HEK293 (cell line): ENCODE measurements around the gene STAG3.

Experiments
- BCL11B ChIP-seq: fragments of 450-650 bp; formaldehyde crosslinking; IDR thresholded peaks from 2 replicates; pipeline ENCODE4 v1.5.1; 2016; ENCODE audit warnings: low read depth, missing biosample characterization, missing genetic modification characterization
- EGR2 ChIP-seq: fragments of 450-650 bp; formaldehyde crosslinking; IDR thresholded peaks from 2 replicates; pipeline ENCODE4 v1.5.1; 2016; ENCODE audit warnings: low read depth, missing biosample characterization, missing genetic modification characterization
- GLI2 ChIP-seq: fragments of 450-650 bp; formaldehyde crosslinking; IDR thresholded peaks from 2 replicates; pipeline ENCODE4; 2017; ENCODE audit warnings: missing biosample characterization, missing genetic modification characterization, low read depth, borderline replicate concordance
- MEIS1 ChIP-seq: sonication (generic); formaldehyde crosslinking; IDR thresholded peaks from 2 replicates; pipeline ENCODE4 v1.8.1; 2022; ENCODE audit warnings: missing genetic modification reagents, mild to moderate bottlenecking, borderline replicate concordance
- ZFP41 ChIP-seq: fragments of 450-650 bp; formaldehyde crosslinking; IDR thresholded peaks from 2 replicates; pipeline ENCODE4 v1.5.1; 2016; ENCODE audit warnings: missing biosample characterization, missing genetic modification characterization, borderline replicate concordance
- ZFP69B ChIP-seq: fragments of 450-650 bp; formaldehyde crosslinking; IDR thresholded peaks from 2 replicates; pipeline ENCODE4 v1.5.1; 2016; ENCODE audit warnings: missing biosample characterization, missing genetic modification characterization
- ZNF121 ChIP-seq: fragments of 450-650 bp; formaldehyde crosslinking; IDR thresholded peaks from 2 replicates; pipeline ENCODE4 v1.5.1; 2016; ENCODE audit warnings: missing biosample characterization, missing genetic modification characterization
- ZNF157 ChIP-seq: fragments of 450-650 bp; formaldehyde crosslinking; IDR thresholded peaks from 2 replicates; pipeline ENCODE4 v1.5.1; 2016; ENCODE audit warnings: missing biosample characterization, missing genetic modification characterization
- ZNF169 ChIP-seq: fragments of 450-650 bp; formaldehyde crosslinking; IDR thresholded peaks from 2 replicates; pipeline ENCODE4 v1.5.1; 2016; ENCODE audit warnings: missing biosample characterization, missing genetic modification characterization
- ZNF2 ChIP-seq: fragments of 450-650 bp; formaldehyde crosslinking; IDR thresholded peaks from 2 replicates; pipeline ENCODE4 v1.5.1; 2016; ENCODE audit warnings: missing biosample characterization, missing genetic modification characterization
- ZNF214 ChIP-seq: fragments of 450-650 bp; formaldehyde crosslinking; IDR thresholded peaks from 2 replicates; pipeline ENCODE4 v1.5.1; 2017; ENCODE audit warnings: missing biosample characterization, mild to moderate bottlenecking, missing genetic modification characterization, borderline replicate concordance
- ZNF521 ChIP-seq: fragments of 450-650 bp; formaldehyde crosslinking; IDR thresholded peaks from 2 replicates; pipeline ENCODE4 v1.5.1; 2017; ENCODE audit warnings: missing biosample characterization, mild to moderate bottlenecking, missing genetic modification characterization
- ZNF558 ChIP-seq: fragments of 450-650 bp; formaldehyde crosslinking; IDR thresholded peaks from 2 replicates; pipeline ENCODE4 v1.5.1; 2016; ENCODE audit warnings: missing biosample characterization, missing genetic modification characterization
- ZNF664 ChIP-seq: fragments of 450-650 bp; formaldehyde crosslinking; IDR thresholded peaks from 2 replicates; pipeline ENCODE4 v1.5.1; 2016; ENCODE audit warnings: missing biosample characterization, missing genetic modification characterization
- ZNF785 ChIP-seq: fragments of 450-650 bp; formaldehyde crosslinking; IDR thresholded peaks from 2 replicates; pipeline ENCODE4 v1.5.1; 2016; ENCODE audit warnings: missing biosample characterization, missing genetic modification characterization
- TF ChIP-seq, protein P1 (sequence below): fragments of 450-650 bp; formaldehyde crosslinking; IDR thresholded peaks from 2 replicates; pipeline ENCODE4 v1.5.1; 2016; ENCODE audit warnings: missing biosample characterization, missing genetic modification characterization, low read depth
- TF ChIP-seq, protein P2 (sequence below): fragments of 450-650 bp; formaldehyde crosslinking; IDR thresholded peaks from 2 replicates; pipeline ENCODE4; 2016; ENCODE audit warnings: missing biosample characterization, missing genetic modification characterization
- TF ChIP-seq, protein P3 (sequence below): fragments of 450-650 bp; formaldehyde crosslinking; IDR thresholded peaks from 2 replicates; pipeline ENCODE4 v1.5.1; 2017; ENCODE audit warnings: missing biosample characterization, missing genetic modification characterization
- TF ChIP-seq, protein P4 (sequence below): fragments of 450-650 bp; formaldehyde crosslinking; conservative IDR thresholded peaks from 2 replicates; pipeline ENCODE4 v1.5.1; 2016; ENCODE audit warnings: low read depth, missing biosample characterization, missing genetic modification characterization
- TF ChIP-seq, protein P5 (sequence below): fragments of 450-650 bp; formaldehyde crosslinking; IDR thresholded peaks from 2 replicates; pipeline ENCODE4 v1.5.1; 2017; ENCODE audit warnings: missing biosample characterization, missing genetic modification characterization
- TF ChIP-seq, protein P6 (sequence below): fragments of 450-650 bp; formaldehyde crosslinking; IDR thresholded peaks from 2 replicates; pipeline ENCODE4 v1.5.1; 2016; ENCODE audit warnings: missing biosample characterization, missing genetic modification characterization, borderline replicate concordance
- TF ChIP-seq, protein P7 (sequence below): fragments of 450-650 bp; formaldehyde crosslinking; IDR thresholded peaks from 2 replicates; pipeline ENCODE4 v1.5.1; 2016; ENCODE audit warnings: missing biosample characterization, missing genetic modification characterization, low read depth

STAG3 gene

DNA sequence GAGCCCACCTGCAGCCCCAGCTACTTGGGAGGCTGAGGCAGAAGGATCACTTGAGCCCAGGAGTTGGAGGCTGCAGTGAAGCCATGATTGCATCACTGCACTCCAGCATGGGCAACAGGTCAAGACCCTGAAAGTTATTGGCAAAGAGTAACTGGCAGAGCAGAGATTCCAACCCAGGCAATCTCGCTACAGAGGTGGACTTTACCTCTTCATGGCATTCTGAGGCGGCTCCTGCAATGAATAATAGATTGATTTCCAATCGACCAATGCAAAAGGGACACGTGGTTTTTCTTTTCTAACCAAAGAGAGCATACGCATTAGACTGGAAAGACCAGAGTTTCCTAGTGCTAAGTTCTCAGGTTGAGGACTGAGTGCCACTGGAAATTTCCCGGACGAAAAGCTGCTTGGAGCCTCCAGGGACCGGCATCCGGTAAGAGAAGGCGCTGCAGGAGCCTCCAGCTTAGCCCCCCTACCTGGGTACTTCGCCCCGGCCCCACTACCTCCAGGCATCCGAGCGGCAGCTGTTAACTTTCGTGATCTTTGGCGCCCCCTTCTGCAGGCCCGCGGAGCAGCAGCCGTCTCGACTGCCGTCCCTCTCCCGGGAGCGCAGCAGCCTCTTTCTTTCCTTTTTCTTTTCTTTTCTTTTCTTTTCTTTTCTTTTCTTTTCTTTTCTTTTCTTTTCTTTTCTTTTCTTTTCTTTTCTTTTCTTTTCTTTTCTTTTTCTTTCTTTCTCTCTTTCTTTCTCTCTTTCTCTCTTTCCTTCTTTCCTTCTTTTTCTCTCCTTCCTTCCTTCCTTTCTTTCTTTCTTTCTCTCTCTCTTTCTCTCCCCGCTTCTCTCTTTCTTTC, 46.9 kb upstream of the STAG3 start (continued):
- TF ChIP-seq ZFP41 (tag by site-specific recombination) (no peak), BCL11B (tag by site-specific recombination) (no peak), MEIS1 (no peak), ZNF785 (tag by site-specific recombination) (no peak), ZNF169 (tag by site-specific recombination) (no peak), ZNF558 (tag by site-specific recombination) (no peak), ZNF521 (no peak), ZNF664 (tag by site-specific recombination) (no peak), ZNF214 (tag by site-specific recombination) (no peak), ZFP69B (tag by site-specific recombination) (peak; percentile 53), EGR2 (tag by site-specific recombination) (no peak), ZNF157 (no peak), GLI2 (tag by site-specific recombination) (no peak), ZNF121 (peak; percentile 96), ZNF2 (peak; percentile 71; the same call in 1 of the 2 replicates)
- TF ChIP-seq, protein P1, sequence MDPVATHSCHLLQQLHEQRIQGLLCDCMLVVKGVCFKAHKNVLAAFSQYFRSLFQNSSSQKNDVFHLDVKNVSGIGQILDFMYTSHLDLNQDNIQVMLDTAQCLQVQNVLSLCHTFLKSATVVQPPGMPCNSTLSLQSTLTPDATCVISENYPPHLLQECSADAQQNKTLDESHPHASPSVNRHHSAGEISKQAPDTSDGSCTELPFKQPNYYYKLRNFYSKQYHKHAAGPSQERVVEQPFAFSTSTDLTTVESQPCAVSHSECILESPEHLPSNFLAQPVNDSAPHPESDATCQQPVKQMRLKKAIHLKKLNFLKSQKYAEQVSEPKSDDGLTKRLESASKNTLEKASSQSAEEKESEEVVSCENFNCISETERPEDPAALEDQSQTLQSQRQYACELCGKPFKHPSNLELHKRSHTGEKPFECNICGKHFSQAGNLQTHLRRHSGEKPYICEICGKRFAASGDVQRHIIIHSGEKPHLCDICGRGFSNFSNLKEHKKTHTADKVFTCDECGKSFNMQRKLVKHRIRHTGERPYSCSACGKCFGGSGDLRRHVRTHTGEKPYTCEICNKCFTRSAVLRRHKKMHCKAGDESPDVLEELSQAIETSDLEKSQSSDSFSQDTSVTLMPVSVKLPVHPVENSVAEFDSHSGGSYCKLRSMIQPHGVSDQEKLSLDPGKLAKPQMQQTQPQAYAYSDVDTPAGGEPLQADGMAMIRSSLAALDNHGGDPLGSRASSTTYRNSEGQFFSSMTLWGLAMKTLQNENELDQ = no peak
- TF ChIP-seq, protein P2, sequence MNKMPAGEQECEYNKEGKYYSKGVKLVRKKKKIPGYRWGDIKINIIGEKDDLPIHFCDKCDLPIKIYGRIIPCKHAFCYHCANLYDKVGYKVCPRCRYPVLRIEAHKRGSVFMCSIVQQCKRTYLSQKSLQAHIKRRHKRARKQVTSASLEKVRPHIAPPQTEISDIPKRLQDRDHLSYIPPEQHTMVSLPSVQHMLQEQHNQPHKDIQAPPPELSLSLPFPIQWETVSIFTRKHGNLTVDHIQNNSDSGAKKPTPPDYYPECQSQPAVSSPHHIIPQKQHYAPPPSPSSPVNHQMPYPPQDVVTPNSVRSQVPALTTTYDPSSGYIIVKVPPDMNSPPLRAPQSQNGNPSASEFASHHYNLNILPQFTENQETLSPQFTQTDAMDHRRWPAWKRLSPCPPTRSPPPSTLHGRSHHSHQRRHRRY (tag by site-specific recombination) = no peak
- TF ChIP-seq, protein P3, sequence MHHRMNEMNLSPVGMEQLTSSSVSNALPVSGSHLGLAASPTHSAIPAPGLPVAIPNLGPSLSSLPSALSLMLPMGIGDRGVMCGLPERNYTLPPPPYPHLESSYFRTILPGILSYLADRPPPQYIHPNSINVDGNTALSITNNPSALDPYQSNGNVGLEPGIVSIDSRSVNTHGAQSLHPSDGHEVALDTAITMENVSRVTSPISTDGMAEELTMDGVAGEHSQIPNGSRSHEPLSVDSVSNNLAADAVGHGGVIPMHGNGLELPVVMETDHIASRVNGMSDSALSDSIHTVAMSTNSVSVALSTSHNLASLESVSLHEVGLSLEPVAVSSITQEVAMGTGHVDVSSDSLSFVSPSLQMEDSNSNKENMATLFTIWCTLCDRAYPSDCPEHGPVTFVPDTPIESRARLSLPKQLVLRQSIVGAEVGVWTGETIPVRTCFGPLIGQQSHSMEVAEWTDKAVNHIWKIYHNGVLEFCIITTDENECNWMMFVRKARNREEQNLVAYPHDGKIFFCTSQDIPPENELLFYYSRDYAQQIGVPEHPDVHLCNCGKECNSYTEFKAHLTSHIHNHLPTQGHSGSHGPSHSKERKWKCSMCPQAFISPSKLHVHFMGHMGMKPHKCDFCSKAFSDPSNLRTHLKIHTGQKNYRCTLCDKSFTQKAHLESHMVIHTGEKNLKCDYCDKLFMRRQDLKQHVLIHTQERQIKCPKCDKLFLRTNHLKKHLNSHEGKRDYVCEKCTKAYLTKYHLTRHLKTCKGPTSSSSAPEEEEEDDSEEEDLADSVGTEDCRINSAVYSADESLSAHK (tag by site-specific recombination) = no peak
- TF ChIP-seq, protein P4, sequence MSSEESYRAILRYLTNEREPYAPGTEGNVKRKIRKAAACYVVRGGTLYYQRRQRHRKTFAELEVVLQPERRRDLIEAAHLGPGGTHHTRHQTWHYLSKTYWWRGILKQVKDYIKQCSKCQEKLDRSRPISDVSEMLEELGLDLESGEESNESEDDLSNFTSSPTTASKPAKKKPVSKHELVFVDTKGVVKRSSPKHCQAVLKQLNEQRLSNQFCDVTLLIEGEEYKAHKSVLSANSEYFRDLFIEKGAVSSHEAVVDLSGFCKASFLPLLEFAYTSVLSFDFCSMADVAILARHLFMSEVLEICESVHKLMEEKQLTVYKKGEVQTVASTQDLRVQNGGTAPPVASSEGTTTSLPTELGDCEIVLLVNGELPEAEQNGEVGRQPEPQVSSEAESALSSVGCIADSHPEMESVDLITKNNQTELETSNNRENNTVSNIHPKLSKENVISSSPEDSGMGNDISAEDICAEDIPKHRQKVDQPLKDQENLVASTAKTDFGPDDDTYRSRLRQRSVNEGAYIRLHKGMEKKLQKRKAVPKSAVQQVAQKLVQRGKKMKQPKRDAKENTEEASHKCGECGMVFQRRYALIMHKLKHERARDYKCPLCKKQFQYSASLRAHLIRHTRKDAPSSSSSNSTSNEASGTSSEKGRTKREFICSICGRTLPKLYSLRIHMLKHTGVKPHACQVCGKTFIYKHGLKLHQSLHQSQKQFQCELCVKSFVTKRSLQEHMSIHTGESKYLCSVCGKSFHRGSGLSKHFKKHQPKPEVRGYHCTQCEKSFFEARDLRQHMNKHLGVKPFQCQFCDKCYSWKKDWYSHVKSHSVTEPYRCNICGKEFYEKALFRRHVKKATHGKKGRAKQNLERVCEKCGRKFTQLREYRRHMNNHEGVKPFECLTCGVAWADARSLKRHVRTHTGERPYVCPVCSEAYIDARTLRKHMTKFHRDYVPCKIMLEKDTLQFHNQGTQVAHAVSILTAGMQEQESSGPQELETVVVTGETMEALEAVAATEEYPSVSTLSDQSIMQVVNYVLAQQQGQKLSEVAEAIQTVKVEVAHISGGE = no peak
- TF ChIP-seq, protein P5, sequence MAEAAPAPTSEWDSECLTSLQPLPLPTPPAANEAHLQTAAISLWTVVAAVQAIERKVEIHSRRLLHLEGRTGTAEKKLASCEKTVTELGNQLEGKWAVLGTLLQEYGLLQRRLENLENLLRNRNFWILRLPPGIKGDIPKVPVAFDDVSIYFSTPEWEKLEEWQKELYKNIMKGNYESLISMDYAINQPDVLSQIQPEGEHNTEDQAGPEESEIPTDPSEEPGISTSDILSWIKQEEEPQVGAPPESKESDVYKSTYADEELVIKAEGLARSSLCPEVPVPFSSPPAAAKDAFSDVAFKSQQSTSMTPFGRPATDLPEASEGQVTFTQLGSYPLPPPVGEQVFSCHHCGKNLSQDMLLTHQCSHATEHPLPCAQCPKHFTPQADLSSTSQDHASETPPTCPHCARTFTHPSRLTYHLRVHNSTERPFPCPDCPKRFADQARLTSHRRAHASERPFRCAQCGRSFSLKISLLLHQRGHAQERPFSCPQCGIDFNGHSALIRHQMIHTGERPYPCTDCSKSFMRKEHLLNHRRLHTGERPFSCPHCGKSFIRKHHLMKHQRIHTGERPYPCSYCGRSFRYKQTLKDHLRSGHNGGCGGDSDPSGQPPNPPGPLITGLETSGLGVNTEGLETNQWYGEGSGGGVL (tag by site-specific recombination) = no peak
- TF ChIP-seq, protein P6, sequence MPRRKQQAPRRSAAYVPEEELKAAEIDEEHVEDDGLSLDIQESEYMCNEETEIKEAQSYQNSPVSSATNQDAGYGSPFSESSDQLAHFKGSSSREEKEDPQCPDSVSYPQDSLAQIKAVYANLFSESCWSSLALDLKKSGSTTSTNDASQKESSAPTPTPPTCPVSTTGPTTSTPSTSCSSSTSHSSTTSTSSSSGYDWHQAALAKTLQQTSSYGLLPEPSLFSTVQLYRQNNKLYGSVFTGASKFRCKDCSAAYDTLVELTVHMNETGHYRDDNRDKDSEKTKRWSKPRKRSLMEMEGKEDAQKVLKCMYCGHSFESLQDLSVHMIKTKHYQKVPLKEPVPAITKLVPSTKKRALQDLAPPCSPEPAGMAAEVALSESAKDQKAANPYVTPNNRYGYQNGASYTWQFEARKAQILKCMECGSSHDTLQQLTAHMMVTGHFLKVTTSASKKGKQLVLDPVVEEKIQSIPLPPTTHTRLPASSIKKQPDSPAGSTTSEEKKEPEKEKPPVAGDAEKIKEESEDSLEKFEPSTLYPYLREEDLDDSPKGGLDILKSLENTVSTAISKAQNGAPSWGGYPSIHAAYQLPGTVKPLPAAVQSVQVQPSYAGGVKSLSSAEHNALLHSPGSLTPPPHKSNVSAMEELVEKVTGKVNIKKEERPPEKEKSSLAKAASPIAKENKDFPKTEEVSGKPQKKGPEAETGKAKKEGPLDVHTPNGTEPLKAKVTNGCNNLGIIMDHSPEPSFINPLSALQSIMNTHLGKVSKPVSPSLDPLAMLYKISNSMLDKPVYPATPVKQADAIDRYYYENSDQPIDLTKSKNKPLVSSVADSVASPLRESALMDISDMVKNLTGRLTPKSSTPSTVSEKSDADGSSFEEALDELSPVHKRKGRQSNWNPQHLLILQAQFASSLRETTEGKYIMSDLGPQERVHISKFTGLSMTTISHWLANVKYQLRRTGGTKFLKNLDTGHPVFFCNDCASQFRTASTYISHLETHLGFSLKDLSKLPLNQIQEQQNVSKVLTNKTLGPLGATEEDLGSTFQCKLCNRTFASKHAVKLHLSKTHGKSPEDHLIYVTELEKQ = no peak
- TF ChIP-seq, protein P7, sequence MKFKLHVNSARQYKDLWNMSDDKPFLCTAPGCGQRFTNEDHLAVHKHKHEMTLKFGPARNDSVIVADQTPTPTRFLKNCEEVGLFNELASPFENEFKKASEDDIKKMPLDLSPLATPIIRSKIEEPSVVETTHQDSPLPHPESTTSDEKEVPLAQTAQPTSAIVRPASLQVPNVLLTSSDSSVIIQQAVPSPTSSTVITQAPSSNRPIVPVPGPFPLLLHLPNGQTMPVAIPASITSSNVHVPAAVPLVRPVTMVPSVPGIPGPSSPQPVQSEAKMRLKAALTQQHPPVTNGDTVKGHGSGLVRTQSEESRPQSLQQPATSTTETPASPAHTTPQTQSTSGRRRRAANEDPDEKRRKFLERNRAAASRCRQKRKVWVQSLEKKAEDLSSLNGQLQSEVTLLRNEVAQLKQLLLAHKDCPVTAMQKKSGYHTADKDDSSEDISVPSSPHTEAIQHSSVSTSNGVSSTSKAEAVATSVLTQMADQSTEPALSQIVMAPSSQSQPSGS (tag by site-specific recombination) = no peak
